Left colon (tissue), 2 donors: ENCODE data around the gene BHLHA9. TPM values are rescaled to one million over a fixed set of nuclear protein-coding genes. Genes with fewer than 3 reads are reported as not detected.

Experiments used
- ATAC-seq: fragments of 200-7000 bp; cut with Tn5 transposase; one replicate; pipeline ENCODE4 v1.9.1; 2020; ENCODE audit warnings: mild to moderate bottlenecking, moderate library complexity
- DNase-seq, 2 donors: peaks; one replicate each; pipeline ENCODE4 v3.0.0-alpha.2; 2020
- intact Hi-C, 2 donors: fragments of 100-400 bp; cut with DNase I in 1 of 2; cut with micrococcal nuclease in 1 of 2; formaldehyde crosslinking; loops; one replicate each; pipeline versions ENCODE4 v1.11.2 to v1.14.0; 2022; cut with DNase I, micrococcal nuclease
- total RNA-seq, 2 donors: library from RNA; stranded (reverse); fragmentation: NEBNext Ultra II Directional; extraction: Animal tissue kit (Norgen Biotek cat#: 25700); gene quantifications; one replicate each; pipeline ENCODE4 v1.2.1, GENCODE V29; 2021
- donor health status: DM: no; HTN: no; CAD: no.
- donor health status: DM: yes; HTN: yes; CAD: no.

Gene BHLHA9
- total RNA-seq, 2 donors from 2014 or later: not detected

GRCh38 chr17:1244606-1245012, 25.6 kb upstream of the BHLHA9 start:
- no peak for DNase-seq
- intact Hi-C loops: no loop called here
- ATAC-seq: no peak

GRCh38 chr17:1251866-1252608, 18.2 kb upstream of the BHLHA9 start:
- intact Hi-C loops: no loop called here
- no peak for DNase-seq
- ATAC-seq: no peak

GRCh38 chr17:1255041-1255440, 15.2 kb upstream of the BHLHA9 start:
- DNase-seq: no peak
- ATAC-seq: no peak
- intact Hi-C loops: no loop called here

- intact Hi-C loops: no loop called here
- DNase-seq (no peak), ATAC-seq (no peak)
These were observed 13.5 kb upstream of the BHLHA9 start for GRCh38 chr17:1256699-1257098.

- ATAC-seq (peak; percentile 14), DNase-seq (no peak)
- intact Hi-C loops: loop anchor here in 1 of 2 donors (10.0 kb wide), 1 partner anchor 255 kb away; the partner anchor contains the start of gene INPP5K
These were observed 10.0 kb upstream of the BHLHA9 start for GRCh38 chr17:1260086-1260769.

- ATAC-seq (no peak), DNase-seq (no peak)
- intact Hi-C loops: loop anchor here in 1 of 2 donors (10.0 kb wide), 1 partner anchor 254 kb away; the partner anchor contains the start of gene INPP5K
These were observed 9.5 kb upstream of the BHLHA9 start for GRCh38 chr17:1260770-1261161.

GRCh38 chr17:1264196-1264595, 6.0 kb upstream of the BHLHA9 start:
- intact Hi-C loops: loop anchor here in 1 of 2 donors (10.0 kb wide), 1 partner anchor 251 kb away; the partner anchor contains the start of gene INPP5K
- DNase-seq (no peak), ATAC-seq (no peak)

GRCh38 chr17:1267471-1267943, 2.7 kb upstream of the BHLHA9 start:
- DNase-seq: no peak
- peak; percentile 13 for ATAC-seq

GRCh38 chr17:1271030-1271423, 783 bp downstream of the BHLHA9 start:
- no peak for ATAC-seq
- no peak for DNase-seq
- intact Hi-C loops: no loop called here

More at GRCh38 chr17:1267471-1267943, 2.7 kb upstream of the BHLHA9 start:
- intact Hi-C loops: loop anchor here in 1 of 2 donors (10.0 kb wide), 1 partner anchor 247 kb away; the partner anchor contains the start of gene INPP5K

GRCh38 chr17:1271441-1271840, 1.2 kb downstream of the BHLHA9 start:
- ATAC-seq: no peak
- DNase-seq: no peak
- intact Hi-C loops: no loop called here

- no peak for ATAC-seq
- intact Hi-C loops: no loop called here
These were observed 2.5 kb downstream of the BHLHA9 start for GRCh38 chr17:1272701-1273100.

GRCh38 chr17:1273492-1274244, 3.4 kb downstream of the BHLHA9 start:
- DNase-seq: no peak
- intact Hi-C loops: no loop called here
- no peak for ATAC-seq

More at GRCh38 chr17:1272701-1273100, 2.5 kb downstream of the BHLHA9 start:
- DNase-seq: no peak

- DNase-seq (no peak), ATAC-seq (no peak)
- intact Hi-C loops: no loop called here
These were observed 4.0 kb downstream of the BHLHA9 start for GRCh38 chr17:1274245-1274608.

- intact Hi-C loops: no loop called here
- ATAC-seq (peak; percentile 18), DNase-seq (no peak)
These were observed 5.1 kb downstream of the BHLHA9 start for GRCh38 chr17:1275205-1275961.

- DNase-seq (peak; percentile 42 to 81), ATAC-seq (peak; percentile 79)
These were observed 5.9 kb downstream of the BHLHA9 start for GRCh38 chr17:1275962-1276736.

GRCh38 chr17:1280652-1281051, 10.4 kb downstream of the BHLHA9 start:
- DNase-seq (no peak), ATAC-seq (no peak)
- intact Hi-C loops: no loop called here

More at GRCh38 chr17:1275962-1276736, 5.9 kb downstream of the BHLHA9 start:
- intact Hi-C loops: no loop called here

GRCh38 chr17:1286379-1287106, 16.3 kb downstream of the BHLHA9 start:
- ATAC-seq: no peak
- intact Hi-C loops: no loop called here
- DNase-seq: no peak
